OCI-LY1 (cell line): ENCODE measurements around the gene SIK2.

ENCODE experiments used
- H2AFZ ChIP-seq: fragments of 200-600 bp; sonication (generic), shearing (Covaris generic); 2 replicates; pipeline ENCODE4 v1.6.0; 2014; ENCODE audit warnings: antibody characterized with exemption, mild to moderate bottlenecking, low read length
- H3F3A ChIP-seq: fragments of 200-600 bp; sonication (generic), shearing (Covaris generic); 2 replicates; pipeline ENCODE4 v1.6.0; 2014; ENCODE audit warnings: mild to moderate bottlenecking, antibody characterized with exemption, low read length, moderate library complexity; ENCODE audit not compliant: insufficient read depth
- H3K27ac ChIP-seq: fragments of 200-600 bp; sonication (generic); 2 replicates; pipeline ENCODE4 v1.5.1; 2014; ENCODE audit warnings: low read length, mixed run types, mild to moderate bottlenecking, low read depth; ENCODE audit not compliant: poor library complexity, severe bottlenecking
- H3K27me3 ChIP-seq: fragments of 200-600 bp; sonication (generic); 2 replicates; pipeline ENCODE4 v1.6.0; 2014; ENCODE audit warnings: antibody characterized with exemption, mild to moderate bottlenecking, low read length, moderate library complexity; ENCODE audit not compliant: insufficient read depth
- H3K36me3 ChIP-seq: fragments of 200-600 bp; sonication (generic); 2 replicates; pipeline ENCODE4 v1.6.1; 2014; ENCODE audit warnings: mild to moderate bottlenecking, antibody characterized with exemption, low read length, moderate library complexity, mixed read lengths; ENCODE audit not compliant: insufficient read depth
- H3K4me1 ChIP-seq: fragments of 200-600 bp; sonication (generic); 2 replicates; pipeline ENCODE4 v1.5.1; 2014; ENCODE audit warnings: mild to moderate bottlenecking, low read length, moderate library complexity; ENCODE audit not compliant: insufficient read depth, severe bottlenecking
- H3K4me2 ChIP-seq: fragments of 200-600 bp; sonication (generic), shearing (Covaris generic); 2 replicates; pipeline ENCODE4 v1.6.1; 2014; ENCODE audit warnings: low read length
- H3K4me3 ChIP-seq: fragments of 200-600 bp; sonication (generic); 2 replicates; pipeline ENCODE4 v1.5.1; 2014; ENCODE audit warnings: low read length, low read depth, mild to moderate bottlenecking, mixed read lengths; ENCODE audit not compliant: poor library complexity, severe bottlenecking
- H3K79me2 ChIP-seq: fragments of 200-600 bp; shearing (Covaris generic); 2 replicates; pipeline ENCODE4 v1.6.1; 2016; ENCODE audit warnings: mixed run types, low read length, mixed read lengths; ENCODE audit not compliant: insufficient read depth
- H3K9ac ChIP-seq: fragments of 200-600 bp; sonication (generic), shearing (Covaris generic); 2 replicates; pipeline ENCODE4 v1.6.1; 2014; ENCODE audit warnings: mild to moderate bottlenecking, low read length, mixed read lengths
- H3K9me2 ChIP-seq: fragments of 200-600 bp; sonication (generic), shearing (Covaris generic); 2 replicates; pipeline ENCODE4 v1.6.1; 2014; ENCODE audit warnings: low read depth, mild to moderate bottlenecking, low read length, mixed read lengths
- H3K9me3 ChIP-seq: fragments of 200-600 bp; shearing (Covaris generic); 2 replicates; pipeline ENCODE4 v1.6.1; 2014; ENCODE audit warnings: low read length, mixed read lengths
- H4K20me1 ChIP-seq: fragments of 200-600 bp; sonication (generic), shearing (Covaris generic); 2 replicates; pipeline ENCODE4 v1.6.0; 2016; ENCODE audit warnings: mild to moderate bottlenecking, low read length; ENCODE audit not compliant: insufficient read depth
- EZH2 ChIP-seq: fragments of 200-600 bp; sonication (generic), shearing (Covaris generic); IDR thresholded peaks from 2 replicates; pipeline ENCODE4 v1.8.0; 2017; ENCODE audit warnings: borderline replicate concordance, mixed run types, mild to moderate bottlenecking, antibody characterized with exemption, low read length, moderate library complexity, mixed read lengths
- TF ChIP-seq, protein P1 (sequence below): fragments of 200-600 bp; sonication (generic), shearing (Covaris generic); IDR thresholded peaks from 2 replicates; pipeline ENCODE4 v1.5.1; 2017; ENCODE audit warnings: mild to moderate bottlenecking, antibody characterized with exemption, low read length, moderate library complexity, mixed read lengths

Gene SIK2

DNA sequence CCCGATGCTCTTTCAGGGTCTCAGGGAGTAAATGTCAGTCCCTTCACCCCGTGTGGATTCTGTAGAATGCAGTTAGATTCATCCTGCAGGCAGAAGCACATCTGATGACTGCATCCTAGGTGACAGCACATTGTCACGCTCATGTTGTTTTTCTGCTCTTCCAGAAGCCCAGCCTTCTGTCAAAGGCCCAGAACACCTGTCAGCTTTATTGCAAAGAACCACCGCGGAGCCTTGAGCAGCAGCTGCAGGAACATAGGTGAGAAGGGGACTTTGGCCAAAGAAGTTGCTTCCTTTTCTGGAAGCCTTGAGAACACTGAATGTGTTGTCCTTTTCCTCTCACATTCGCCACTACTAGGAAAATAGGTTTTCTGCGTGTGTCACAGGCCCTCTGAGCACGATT is 120.3 kb downstream of the SIK2 start:
- H3K9me3 ChIP-seq: no peaks in the 10 kb centered on the region

DNA sequence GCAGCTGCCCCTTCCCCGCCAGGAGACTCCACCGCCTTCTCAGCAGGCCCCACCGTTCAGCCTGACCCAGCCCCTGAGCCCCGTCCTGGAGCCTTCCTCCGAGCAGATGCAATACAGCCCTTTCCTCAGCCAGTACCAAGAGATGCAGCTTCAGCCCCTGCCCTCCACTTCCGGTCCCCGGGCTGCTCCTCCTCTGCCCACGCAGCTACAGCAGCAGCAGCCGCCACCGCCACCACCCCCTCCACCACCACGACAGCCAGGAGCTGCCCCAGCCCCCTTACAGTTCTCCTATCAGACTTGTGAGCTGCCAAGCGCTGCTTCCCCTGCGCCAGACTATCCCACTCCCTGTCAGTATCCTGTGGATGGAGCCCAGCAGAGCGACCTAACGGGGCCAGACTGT is 121.3 kb downstream of the SIK2 start:
- TF ChIP-seq EZH2: no peak
- TF ChIP-seq, protein P1, sequence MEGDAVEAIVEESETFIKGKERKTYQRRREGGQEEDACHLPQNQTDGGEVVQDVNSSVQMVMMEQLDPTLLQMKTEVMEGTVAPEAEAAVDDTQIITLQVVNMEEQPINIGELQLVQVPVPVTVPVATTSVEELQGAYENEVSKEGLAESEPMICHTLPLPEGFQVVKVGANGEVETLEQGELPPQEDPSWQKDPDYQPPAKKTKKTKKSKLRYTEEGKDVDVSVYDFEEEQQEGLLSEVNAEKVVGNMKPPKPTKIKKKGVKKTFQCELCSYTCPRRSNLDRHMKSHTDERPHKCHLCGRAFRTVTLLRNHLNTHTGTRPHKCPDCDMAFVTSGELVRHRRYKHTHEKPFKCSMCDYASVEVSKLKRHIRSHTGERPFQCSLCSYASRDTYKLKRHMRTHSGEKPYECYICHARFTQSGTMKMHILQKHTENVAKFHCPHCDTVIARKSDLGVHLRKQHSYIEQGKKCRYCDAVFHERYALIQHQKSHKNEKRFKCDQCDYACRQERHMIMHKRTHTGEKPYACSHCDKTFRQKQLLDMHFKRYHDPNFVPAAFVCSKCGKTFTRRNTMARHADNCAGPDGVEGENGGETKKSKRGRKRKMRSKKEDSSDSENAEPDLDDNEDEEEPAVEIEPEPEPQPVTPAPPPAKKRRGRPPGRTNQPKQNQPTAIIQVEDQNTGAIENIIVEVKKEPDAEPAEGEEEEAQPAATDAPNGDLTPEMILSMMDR: no peak

More for the DNA sequence above, 120.3 kb downstream of the SIK2 start:
- Histone ChIP-seq H3K27me3 (no peaks in the 10 kb centered on the region), H3K9me2 (no peaks in the 10 kb centered on the region), H3K4me3 (no peak overlapping the region), H3K4me2 (no peak overlapping the region), H3K79me2 (no peaks in the 10 kb centered on the region), H3F3A (no peaks in the 10 kb centered on the region), H4K20me1 (no peaks in the 10 kb centered on the region), H3K27ac (no peak overlapping the region), H3K36me3 (peaks cover 88% of the 10 kb centered on the region), H3K9ac (no peak overlapping the region), H3K4me1 (no peaks in the 10 kb centered on the region), H2AFZ (no peak overlapping the region)
- TF ChIP-seq EZH2: no peak
- TF ChIP-seq, protein P1: no peak

DNA sequence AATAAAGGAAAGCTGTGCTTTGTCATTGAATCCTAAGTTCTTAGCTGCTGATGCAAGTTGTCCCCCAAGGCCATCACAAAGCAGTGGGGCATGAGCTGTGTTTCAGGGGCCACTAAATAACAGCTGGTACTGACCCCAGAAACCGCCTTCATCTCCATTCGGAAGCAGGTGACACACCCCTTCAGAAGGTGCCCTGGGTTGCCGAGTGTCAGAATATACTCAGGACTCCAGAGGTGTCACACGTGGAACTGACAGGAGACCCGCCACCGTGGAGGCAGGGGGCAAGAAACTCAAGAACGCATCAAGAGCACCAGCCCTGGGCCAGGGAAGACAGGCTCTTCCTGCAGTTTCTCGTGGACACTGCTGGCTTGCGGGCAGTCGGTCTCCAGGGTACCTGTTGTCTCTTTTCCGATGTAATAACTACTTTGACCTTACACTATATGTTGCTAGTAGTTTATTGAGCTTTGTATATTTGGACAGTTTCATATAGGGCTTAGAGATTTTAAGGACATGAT is 122.4 kb downstream of the SIK2 start:
- TF ChIP-seq, protein P1: no peak
- TF ChIP-seq EZH2: no peak
- Histone ChIP-seq H3K27me3 (no peaks in the 10 kb centered on the region), H3K4me3 (no peak overlapping the region), H3K4me1 (no peaks in the 10 kb centered on the region), H3K4me2 (no peak overlapping the region), H3F3A (no peaks in the 10 kb centered on the region), H3K9me3 (no peaks in the 10 kb centered on the region), H3K36me3 (peaks cover 77% of the 10 kb centered on the region), H2AFZ (no peak overlapping the region), H3K9me2 (no peaks in the 10 kb centered on the region), H3K79me2 (no peaks in the 10 kb centered on the region), H3K9ac (no peak overlapping the region), H3K27ac (no peak overlapping the region), H4K20me1 (no peaks in the 10 kb centered on the region)

More for the DNA sequence above, 121.3 kb downstream of the SIK2 start:
- no peak overlapping the region for H3K4me2 ChIP-seq
- no peaks in the 10 kb centered on the region for H3K4me1 ChIP-seq
- no peaks in the 10 kb centered on the region for H4K20me1 ChIP-seq
- H3K9me2 ChIP-seq: no peaks in the 10 kb centered on the region
- no peaks in the 10 kb centered on the region for H3K79me2 ChIP-seq
- no peaks in the 10 kb centered on the region for H3K9me3 ChIP-seq
- no peak overlapping the region for H3K4me3 ChIP-seq
- no peaks in the 10 kb centered on the region for H3K27me3 ChIP-seq
- no peak overlapping the region for H3K9ac ChIP-seq
- H2AFZ ChIP-seq: no peak overlapping the region
- no peak overlapping the region for H3K27ac ChIP-seq
- peaks cover 85% of the 10 kb centered on the region for H3K36me3 ChIP-seq
- no peaks in the 10 kb centered on the region for H3F3A ChIP-seq
